GM12878 (cell line): Measurements from ENCODE around the gene NDST4. TPM values are rescaled to one million over a fixed set of nuclear protein-coding genes. Genes with fewer than 3 reads are reported as not detected.

Source experiments
- ATAC-seq: fragments of 200-7000 bp; cut with Tn5 transposase; 3 replicates; pipeline ENCODE4 v1.9.1; 2020; ENCODE audit warnings: mild to moderate bottlenecking, moderate library complexity
- BruUV-seq: library from RNA; stranded (reverse); fragments of 400-500 nt; replicated peaks from 2 replicates; lab custom pipeline; 2021; lab: Mats Ljungman, UMichigan
- CTCF ChIA-PET: fragments of 300-600 bp; sonication (Branson Sonifier 250); formaldehyde crosslinking; extraction: SDS; loops from one replicate; lab custom pipeline; 2021; ENCODE audit warnings: inconsistent platforms; lab: Yijun Ruan, JAX
- POLR2A ChIA-PET: fragments of 350-600 bp; formaldehyde crosslinking; extraction: SDS; loops from one replicate; lab custom pipeline; 2021; ENCODE audit warnings: inconsistent platforms; lab: Charles Lee
- RAD21 ChIA-PET: fragments of 300-600 bp; sonication (Branson Sonifier 250); formaldehyde crosslinking; loops from one replicate; lab custom pipeline; 2023; ENCODE audit warnings: antibody characterized with exemption; ENCODE audit not compliant: unreplicated experiment; lab: Charles Lee
- SMC1A ChIA-PET: fragments of 300-600 bp; sonication (Branson Sonifier 250); formaldehyde crosslinking; loops from one replicate; lab custom pipeline; 2023; ENCODE audit not compliant: unreplicated experiment, uncharacterized antibody; lab: Charles Lee
- DNase-seq: peaks from one replicate; pipeline ENCODE4 v3.0.0-alpha.2; 2011; ENCODE audit warnings: low read depth, low spot score
- FAIRE-seq: peaks from 3 replicates; lab custom pipeline; 2011; peaks lifted over from hg19 to GRCh38; lab: Jason Lieb, UNC
- H2AFZ ChIP-seq: 2 replicates; pipeline ENCODE4 v1.6.0; 2011; ENCODE audit warnings: low read depth, low read length, control low read depth; ENCODE audit not compliant: control insufficient read depth
- H3K27ac ChIP-seq: 2 replicates; pipeline ENCODE4 v1.5.1; 2011; ENCODE audit warnings: control low read depth; ENCODE audit not compliant: control insufficient read depth, insufficient read depth
- H3K27me3 ChIP-seq, 2 experiments: replicated peaks in 1 of 2; 2 replicates each; pipeline versions ENCODE4 v1.6.0 to v1.6.1; 2011; ENCODE audit warnings: low read length in 1 of 2; ENCODE audit not compliant: control insufficient read depth in 2 of 2, insufficient read depth in 2 of 2
- H3K36me3 ChIP-seq, 2 experiments: 2 replicates each; pipeline ENCODE4 v1.5.1; 2011; ENCODE audit warnings: low read length in 1 of 2; ENCODE audit not compliant: control insufficient read depth in 2 of 2, insufficient read depth in 2 of 2
- H3K4me1 ChIP-seq: 2 replicates; pipeline ENCODE4 v1.6.1; 2011; ENCODE audit warnings: mild to moderate bottlenecking, low read length, moderate library complexity, mixed read lengths; ENCODE audit not compliant: control insufficient read depth, insufficient read depth
- H3K4me2 ChIP-seq: 2 replicates; pipeline ENCODE4 v1.6.0; 2011; ENCODE audit warnings: control low read depth; ENCODE audit not compliant: control insufficient read depth, insufficient read depth
- H3K4me3 ChIP-seq: fragments of 200-600 bp; sonication (generic); 2 replicates; pipeline ENCODE4 v1.5.1; 2016
- H3K79me2 ChIP-seq: 2 replicates; pipeline ENCODE4 v1.6.0; 2011; ENCODE audit warnings: low read length; ENCODE audit not compliant: control insufficient read depth, insufficient read depth
- H3K9ac ChIP-seq: 2 replicates; pipeline ENCODE4 v1.8.0; 2011; ENCODE audit warnings: low read length, control low read depth, mixed read lengths; ENCODE audit not compliant: control insufficient read depth, insufficient read depth
- H3K9me3 ChIP-seq: replicated peaks from 3 replicates; pipeline ENCODE4 v1.5.1; 2011; ENCODE audit warnings: mild to moderate bottlenecking, low read length; ENCODE audit not compliant: control insufficient read depth, insufficient read depth
- H4K20me1 ChIP-seq: 2 replicates; pipeline ENCODE4 v1.6.0; 2011; ENCODE audit not compliant: control insufficient read depth, insufficient read depth
- E2F4 ChIP-seq: IDR thresholded peaks from 2 replicates; pipeline ENCODE4 v1.6.1; 2012; ENCODE audit warnings: low read depth, low read length, improper control_type of control experiment
- IRF5 ChIP-seq: fragments of 450-650 bp; IDR thresholded peaks from 2 replicates; pipeline ENCODE4 v1.6.1; 2017; ENCODE audit warnings: borderline replicate concordance
- MEF2A ChIP-seq: IDR thresholded peaks from 2 replicates; pipeline ENCODE4 v1.6.1; 2011; ENCODE audit warnings: low read depth, mild to moderate bottlenecking, low read length, moderate library complexity; ENCODE audit not compliant: insufficient read depth
- MTA3 ChIP-seq: IDR thresholded peaks from 2 replicates; pipeline ENCODE4 v1.6.1; 2012; ENCODE audit warnings: low read length, inconsistent platforms, borderline replicate concordance
- RAD51 ChIP-seq: fragments of 450-650 bp; IDR thresholded peaks from 2 replicates; pipeline ENCODE4 v1.6.1; 2016; ENCODE audit warnings: moderate library complexity, mild to moderate bottlenecking, inconsistent platforms
- RBBP5 ChIP-seq: fragments of 200-600 bp; sonication (generic); conservative IDR thresholded peaks from 2 replicates; pipeline ENCODE4 v1.6.1; 2016
- ZNF274 ChIP-seq: IDR thresholded peaks from one replicate; pipeline ENCODE4 v1.8.0; 2011; ENCODE audit not compliant: insufficient read length, insufficient read depth
- ZNF687 ChIP-seq: fragments of 450-650 bp; IDR thresholded peaks from 2 replicates; pipeline ENCODE4 v1.6.1; 2017; ENCODE audit warnings: mild to moderate bottlenecking, moderate library complexity
- WGBS: methylation state at CpG from one replicate; pipeline ENCODE4 v1.1.6; 2016; ENCODE audit warnings: low lambda C conversion rate; ENCODE audit not compliant: insufficient replicate concordance, insufficient coverage; ENCODE audit errors: missing lambda C conversion rate; 5-methylcytosine and 5-hydroxymethylcytosine counted together
- in situ Hi-C: fragments of 300-500 bp; cut with MboI; formaldehyde crosslinking; loops from 9 replicates; pipeline ENCODE4 v1.14.3; 2018; ENCODE audit warnings: mixed read lengths
- intact Hi-C: fragments of 100-400 bp; cut with micrococcal nuclease; formaldehyde crosslinking; loops from one replicate; pipeline ENCODE4 v1.14.2; 2022; ENCODE audit not compliant: unreplicated experiment
- polyA plus RNA-seq, 11 experiments: library from polyadenylated mRNA; depleted of rRNA in 4 of 11; unstranded in 6 of 11; stranded (reverse) in 5 of 11; fragments of >200 nt; fragmentation: Nextera tagmentation in 4 of 11; fragmentation: Illumina TruSeq in 1 of 11; extraction: Ambion mirVana in 4 of 11; extraction: Trizol in 1 of 11; gene quantifications; 1 replicate in 1 of 11; 2 replicates in 10 of 11; pipeline versions ENCODE4 v1.2.1 to v1.2.3, GENCODE V29; 2011 to 2016; ENCODE audit warnings: inconsistent platforms in 2 of 11, missing spikeins in 2 of 11, low read depth in 1 of 11
- total RNA-seq, 4 experiments: library from RNA; depleted of rRNA in 3 of 4; stranded (reverse); fragments of >200 nt in 3 of 4; fragmentation: Illumina TruSeq in 1 of 4; extraction: Trizol in 1 of 4; gene quantifications; 2 replicates each; pipeline versions ENCODE4 v1.2.1 to v1.2.3, GENCODE V29; 2013 to 2021
- TF ChIP-seq, protein P1 (sequence below): fragments of 450-650 bp; formaldehyde crosslinking; IDR thresholded peaks from 2 replicates; pipeline ENCODE4 v1.5.0; 2022; ENCODE audit warnings: mild to moderate bottlenecking, missing genetic modification characterization
- TF ChIP-seq, protein P2 (sequence below), 3 experiments: IDR thresholded peaks in 2 of 3; conservative IDR thresholded peaks in 1 of 3; 2 replicates each; pipeline ENCODE4 v1.5.1; 2011; ENCODE audit warnings: low read depth in 3 of 3, low read length in 3 of 3, mild to moderate bottlenecking in 3 of 3, control low read depth in 2 of 3, moderate library complexity in 2 of 3, inconsistent platforms in 1 of 3, mixed read lengths in 1 of 3; ENCODE audit not compliant: control insufficient read depth in 2 of 3, insufficient read depth in 1 of 3; ENCODE audit errors: extremely low read depth in 1 of 3

Gene NDST4
- total and polyA plus RNA-seq, 10 of the 15 experiments (the other 5 are each of a cell fraction or from before 2014, with no cell fraction given): 0.04 to 0.11 (median 0.07) TPM; not detected in 6

- TF ChIP-seq ZNF687: no peak
- no peak for TF ChIP-seq MEF2A
- TF ChIP-seq ZNF274: no peak
- no peak for TF ChIP-seq MTA3
- TF ChIP-seq E2F4: no peak
Measured at GRCh38 chr4:115053313-115053712, 60.1 kb downstream of the NDST4 start (continued).

- Histone ChIP-seq H3K4me3 (no peak overlapping the region), H2AFZ (no peak overlapping the region), H3K4me1 (no peaks in the 10 kb centered on the region), H3K79me2 (no peaks in the 10 kb centered on the region), H3K9ac (no peak overlapping the region), H3K36me3 (no peaks in the 10 kb centered on the region), H3K4me2 (no peak overlapping the region), H3K27ac (no peak overlapping the region), H4K20me1 (no peaks in the 10 kb centered on the region), H3K27me3 (no peaks in the 10 kb centered on the region; a peak in 1 of 4 replicates), H3K9me3 (no peaks in the 10 kb centered on the region)
- ATAC-seq (peak; percentile 81), FAIRE-seq (no peak), DNase-seq (no peak)
- RAD21 ChIA-PET: no interaction called here
- POLR2A ChIA-PET: no interaction called here
- intact Hi-C loops (no loop called here), in situ Hi-C loops (no loop called here)
- no TSS peak for BruUV-seq
- 38% methylated on average over 3 of the region's 3 CpGs for WGBS
- SMC1A ChIA-PET: no interaction called here
- CTCF ChIA-PET: no interaction called here
- TF ChIP-seq IRF5 (no peak), RAD51 (no peak), RBBP5 (no peak)
- TF ChIP-seq, protein P1, sequence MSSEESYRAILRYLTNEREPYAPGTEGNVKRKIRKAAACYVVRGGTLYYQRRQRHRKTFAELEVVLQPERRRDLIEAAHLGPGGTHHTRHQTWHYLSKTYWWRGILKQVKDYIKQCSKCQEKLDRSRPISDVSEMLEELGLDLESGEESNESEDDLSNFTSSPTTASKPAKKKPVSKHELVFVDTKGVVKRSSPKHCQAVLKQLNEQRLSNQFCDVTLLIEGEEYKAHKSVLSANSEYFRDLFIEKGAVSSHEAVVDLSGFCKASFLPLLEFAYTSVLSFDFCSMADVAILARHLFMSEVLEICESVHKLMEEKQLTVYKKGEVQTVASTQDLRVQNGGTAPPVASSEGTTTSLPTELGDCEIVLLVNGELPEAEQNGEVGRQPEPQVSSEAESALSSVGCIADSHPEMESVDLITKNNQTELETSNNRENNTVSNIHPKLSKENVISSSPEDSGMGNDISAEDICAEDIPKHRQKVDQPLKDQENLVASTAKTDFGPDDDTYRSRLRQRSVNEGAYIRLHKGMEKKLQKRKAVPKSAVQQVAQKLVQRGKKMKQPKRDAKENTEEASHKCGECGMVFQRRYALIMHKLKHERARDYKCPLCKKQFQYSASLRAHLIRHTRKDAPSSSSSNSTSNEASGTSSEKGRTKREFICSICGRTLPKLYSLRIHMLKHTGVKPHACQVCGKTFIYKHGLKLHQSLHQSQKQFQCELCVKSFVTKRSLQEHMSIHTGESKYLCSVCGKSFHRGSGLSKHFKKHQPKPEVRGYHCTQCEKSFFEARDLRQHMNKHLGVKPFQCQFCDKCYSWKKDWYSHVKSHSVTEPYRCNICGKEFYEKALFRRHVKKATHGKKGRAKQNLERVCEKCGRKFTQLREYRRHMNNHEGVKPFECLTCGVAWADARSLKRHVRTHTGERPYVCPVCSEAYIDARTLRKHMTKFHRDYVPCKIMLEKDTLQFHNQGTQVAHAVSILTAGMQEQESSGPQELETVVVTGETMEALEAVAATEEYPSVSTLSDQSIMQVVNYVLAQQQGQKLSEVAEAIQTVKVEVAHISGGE (CRISPR knock-in tag): no peak
- TF ChIP-seq, protein P2, sequence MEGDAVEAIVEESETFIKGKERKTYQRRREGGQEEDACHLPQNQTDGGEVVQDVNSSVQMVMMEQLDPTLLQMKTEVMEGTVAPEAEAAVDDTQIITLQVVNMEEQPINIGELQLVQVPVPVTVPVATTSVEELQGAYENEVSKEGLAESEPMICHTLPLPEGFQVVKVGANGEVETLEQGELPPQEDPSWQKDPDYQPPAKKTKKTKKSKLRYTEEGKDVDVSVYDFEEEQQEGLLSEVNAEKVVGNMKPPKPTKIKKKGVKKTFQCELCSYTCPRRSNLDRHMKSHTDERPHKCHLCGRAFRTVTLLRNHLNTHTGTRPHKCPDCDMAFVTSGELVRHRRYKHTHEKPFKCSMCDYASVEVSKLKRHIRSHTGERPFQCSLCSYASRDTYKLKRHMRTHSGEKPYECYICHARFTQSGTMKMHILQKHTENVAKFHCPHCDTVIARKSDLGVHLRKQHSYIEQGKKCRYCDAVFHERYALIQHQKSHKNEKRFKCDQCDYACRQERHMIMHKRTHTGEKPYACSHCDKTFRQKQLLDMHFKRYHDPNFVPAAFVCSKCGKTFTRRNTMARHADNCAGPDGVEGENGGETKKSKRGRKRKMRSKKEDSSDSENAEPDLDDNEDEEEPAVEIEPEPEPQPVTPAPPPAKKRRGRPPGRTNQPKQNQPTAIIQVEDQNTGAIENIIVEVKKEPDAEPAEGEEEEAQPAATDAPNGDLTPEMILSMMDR (IDR thresholded peaks at IDR 0.05 in 2 of 3, conservative IDR thresholded peaks at IDR 0.05 in 1 of 3; ENCODE audit: control insufficient read depth in 2 of 3, extremely low read depth in 1 of 3, insufficient read depth in 1 of 3, low read depth in 3 of 3, low read length in 3 of 3): peak; percentile 16 to 32 (median 30); a peak in 3 of 6 replicates
Measured at GRCh38 chr4:115042496-115042895, 70.9 kb downstream of the NDST4 start.
